ENCODE data around the gene CBLB.

Gene CBLB

GRCh38 chr3:105868742-105869530 lies at the start of gene CBLB:
Gene CBLB, minus strand, starts transcription at chr3:105869012. Its CDS starts 1,435 bp downstream, at chr3:105867577.
- DNase-seq: peak; percentile 70 to 83

DNA sequence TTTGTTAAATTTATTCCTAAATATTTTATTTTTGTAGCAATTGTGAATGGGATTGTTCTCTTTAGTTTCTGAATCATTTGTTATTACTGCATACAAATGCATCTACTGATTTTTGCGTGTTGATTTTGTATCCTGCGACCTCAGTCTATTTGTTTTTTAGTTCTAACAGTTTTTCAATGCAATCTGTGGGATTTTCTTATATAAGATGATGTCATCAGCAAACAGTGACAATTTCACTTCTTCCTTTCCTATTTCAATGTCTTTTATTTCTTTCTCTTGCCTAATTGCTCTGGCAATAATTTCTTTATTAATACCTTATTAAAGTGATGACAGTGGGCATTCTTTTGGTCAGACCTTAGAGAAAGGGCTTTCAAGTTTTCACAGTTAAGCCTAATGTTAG lies 48.0 kb upstream of the CBLB start:
- DNase-seq: no peak

GRCh38 chr3:105915524-105915923 lies 46.7 kb upstream of the CBLB start:
- DNase-seq: no peak

- no peak for DNase-seq
Measured at GRCh38 chr3:105913616-105914015, 44.8 kb upstream of the CBLB start.

GRCh38 chr3:105912891-105913290 lies 44.1 kb upstream of the CBLB start:
- DNase-seq: no peak

DNA sequence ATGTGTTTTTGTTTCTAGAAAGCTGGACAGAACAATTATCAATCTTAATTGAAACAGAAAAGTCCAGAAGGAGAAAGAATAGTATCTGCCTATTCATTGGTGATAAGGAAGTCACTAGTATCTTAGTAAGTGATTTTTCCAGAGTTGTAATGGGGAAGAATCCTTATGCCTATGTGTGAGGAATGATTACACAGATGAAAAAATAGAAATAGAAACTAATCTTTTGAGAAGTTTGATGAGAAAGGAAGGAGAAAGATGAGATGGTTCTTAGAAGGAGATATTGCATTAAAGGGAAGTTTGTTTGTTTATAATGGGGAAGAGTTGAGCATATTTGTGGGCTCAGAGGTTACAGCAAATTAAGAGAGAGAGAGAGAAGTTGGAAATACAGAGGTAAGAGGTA lies 42.7 kb upstream of the CBLB start:
- DNase-seq: no peak

DNA sequence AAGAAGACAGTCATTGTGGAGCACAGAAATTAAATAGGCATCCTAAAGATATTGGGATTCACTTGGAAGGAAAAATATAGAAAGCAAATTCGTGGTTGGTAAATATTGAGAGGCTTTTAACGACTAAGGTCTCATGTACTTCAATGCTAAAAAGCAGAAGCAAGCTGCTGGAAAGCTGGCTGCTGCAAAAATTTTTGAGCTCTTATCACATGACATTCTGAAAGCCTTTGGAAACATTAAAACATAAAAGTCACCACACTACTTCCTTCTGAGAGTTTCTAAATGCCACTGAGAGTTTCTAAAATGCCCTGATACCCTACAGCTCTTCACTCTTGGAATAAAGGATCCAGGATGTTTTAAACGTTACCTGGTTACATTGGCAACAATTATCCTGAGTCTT lies 39.0 kb upstream of the CBLB start:
- DNase-seq: no peak

DNA sequence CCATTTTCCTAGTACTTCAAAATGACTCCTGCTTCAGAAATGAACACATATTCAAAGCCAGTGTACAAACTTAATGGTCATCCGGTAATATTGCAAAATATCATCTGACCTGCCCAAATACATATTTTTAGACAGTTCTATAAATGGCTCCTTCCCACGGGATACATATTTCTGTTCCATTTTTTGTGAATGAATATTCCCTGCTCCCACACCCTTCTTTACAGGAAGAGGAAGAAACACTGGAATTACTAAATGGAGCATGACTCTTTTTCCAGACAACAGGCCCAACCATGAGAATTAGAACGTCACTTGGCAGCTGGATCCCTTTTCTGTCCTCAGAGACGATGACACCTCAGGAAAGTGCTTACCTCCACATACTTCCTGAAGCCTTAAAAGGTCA lies 38.0 kb upstream of the CBLB start:
- no peak for DNase-seq

DNA sequence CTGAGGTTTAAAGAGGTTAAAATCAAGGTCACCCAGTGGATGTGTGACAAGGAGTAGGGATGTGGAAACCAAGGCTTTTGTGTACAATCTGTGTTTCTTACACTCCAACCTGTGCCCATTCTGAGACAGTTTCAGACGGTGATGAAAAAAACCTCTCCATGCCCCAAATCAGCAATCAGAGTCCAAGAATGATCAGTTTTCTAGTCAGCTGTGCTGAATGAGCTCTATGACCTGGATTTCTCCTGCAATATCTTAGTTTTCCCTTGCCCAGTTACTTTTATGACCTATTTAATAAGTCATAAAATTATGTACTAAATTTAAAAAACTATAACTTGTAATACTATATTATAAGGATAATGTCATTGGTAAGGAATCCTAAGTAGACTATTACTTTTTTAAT lies 37.5 kb upstream of the CBLB start:
- no peak for DNase-seq

DNA sequence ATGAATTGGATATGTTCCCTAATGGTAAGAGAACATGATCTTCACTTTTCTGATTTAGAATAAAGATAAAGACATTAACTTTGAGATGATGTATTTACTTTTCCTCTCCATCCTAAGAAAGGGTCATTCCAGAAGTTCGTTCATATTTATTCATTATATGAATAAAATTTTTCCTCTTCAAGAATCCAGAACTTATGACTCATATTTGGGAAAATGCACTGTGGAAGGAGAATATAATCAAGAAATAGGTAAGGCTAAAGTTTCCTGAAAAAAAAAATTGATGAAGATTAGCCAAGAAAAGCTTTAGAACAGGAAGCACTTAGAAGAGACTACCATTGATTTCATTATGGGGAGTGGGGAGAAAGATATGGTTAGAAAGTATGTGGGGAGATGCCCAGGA lies 36.5 kb upstream of the CBLB start:
- no peak for DNase-seq

DNA sequence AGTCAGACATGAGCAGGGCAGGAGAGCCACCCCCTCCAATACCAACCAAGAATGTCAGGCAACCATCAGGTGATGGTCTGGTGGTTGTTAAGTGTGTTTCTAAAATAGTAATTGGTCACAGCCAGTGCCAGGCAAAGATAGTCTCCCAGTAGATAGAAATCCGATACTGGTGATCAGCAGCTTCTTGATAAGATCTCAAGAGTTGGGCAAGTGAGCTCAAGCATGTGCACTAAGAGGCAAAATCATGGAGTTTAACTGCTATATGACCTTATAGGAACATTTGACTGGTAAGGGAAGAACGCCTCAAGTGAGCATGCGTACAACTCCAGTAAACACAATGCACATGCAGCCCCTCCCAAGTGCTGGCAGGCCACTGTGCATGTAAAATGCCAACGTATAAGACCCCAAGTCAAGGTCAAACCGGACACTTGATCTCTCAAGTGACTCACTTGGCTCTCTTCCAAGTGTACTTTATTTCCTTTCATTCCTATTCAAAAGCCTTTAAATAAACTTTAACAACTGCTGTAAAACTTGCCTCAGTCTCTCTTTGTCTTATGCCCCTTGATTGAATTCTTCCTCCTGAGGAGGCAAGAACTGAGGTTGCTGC lies 36.0 kb upstream of the CBLB start:
- no peak for DNase-seq

- DNase-seq: no peak
Measured at GRCh38 chr3:105904251-105904650, 35.4 kb upstream of the CBLB start.

- DNase-seq: no peak
Measured at GRCh38 chr3:105899516-105899915, 30.7 kb upstream of the CBLB start.

- DNase-seq: no peak
Measured at GRCh38 chr3:105891101-105891500, 22.3 kb upstream of the CBLB start.

DNA sequence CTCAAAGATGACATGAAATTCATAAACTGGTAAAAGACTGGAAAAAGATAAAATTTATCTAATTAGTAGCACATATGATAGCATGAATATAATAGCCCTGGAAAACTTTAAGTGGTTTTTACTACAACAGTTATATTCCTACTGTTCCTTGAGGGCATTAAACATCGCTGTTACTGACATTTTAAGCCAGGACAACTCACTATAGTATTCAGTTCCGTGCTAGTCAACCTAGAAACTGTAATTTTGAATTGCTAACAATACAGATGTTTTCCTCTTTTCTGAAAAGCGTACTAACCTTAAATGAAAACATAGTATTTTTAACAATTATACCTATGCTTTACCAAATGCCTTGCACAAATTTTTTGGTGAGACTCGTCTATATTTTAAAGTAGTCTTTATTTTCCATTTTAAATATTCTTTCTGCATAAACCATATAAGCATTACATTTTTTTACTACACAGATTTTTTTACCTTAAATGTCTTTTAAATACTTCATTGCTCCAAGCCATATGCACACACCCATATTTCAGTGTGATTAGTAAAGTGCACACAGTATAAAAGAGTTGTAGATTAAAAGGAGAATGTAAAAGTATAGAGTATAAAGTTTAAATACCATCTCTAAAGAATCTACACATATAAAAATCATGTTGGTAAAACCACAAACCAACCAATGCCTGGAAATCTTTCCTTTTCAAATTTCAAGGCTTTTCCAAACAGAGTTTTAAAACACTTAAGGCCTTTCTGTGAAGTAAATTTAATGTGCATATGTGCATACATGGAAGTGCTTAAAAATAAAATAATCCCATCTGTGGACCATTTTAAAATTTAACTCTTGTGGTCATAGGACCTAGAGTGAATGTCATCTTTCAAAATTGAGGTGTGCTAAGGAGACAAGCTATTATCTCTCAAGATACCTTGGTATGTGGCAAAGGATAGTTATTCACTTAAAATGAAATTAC lies 20.1 kb upstream of the CBLB start:
- DNase-seq: no peak

GRCh38 chr3:105885256-105885655 lies 16.4 kb upstream of the CBLB start:
- no peak for DNase-seq

DNA sequence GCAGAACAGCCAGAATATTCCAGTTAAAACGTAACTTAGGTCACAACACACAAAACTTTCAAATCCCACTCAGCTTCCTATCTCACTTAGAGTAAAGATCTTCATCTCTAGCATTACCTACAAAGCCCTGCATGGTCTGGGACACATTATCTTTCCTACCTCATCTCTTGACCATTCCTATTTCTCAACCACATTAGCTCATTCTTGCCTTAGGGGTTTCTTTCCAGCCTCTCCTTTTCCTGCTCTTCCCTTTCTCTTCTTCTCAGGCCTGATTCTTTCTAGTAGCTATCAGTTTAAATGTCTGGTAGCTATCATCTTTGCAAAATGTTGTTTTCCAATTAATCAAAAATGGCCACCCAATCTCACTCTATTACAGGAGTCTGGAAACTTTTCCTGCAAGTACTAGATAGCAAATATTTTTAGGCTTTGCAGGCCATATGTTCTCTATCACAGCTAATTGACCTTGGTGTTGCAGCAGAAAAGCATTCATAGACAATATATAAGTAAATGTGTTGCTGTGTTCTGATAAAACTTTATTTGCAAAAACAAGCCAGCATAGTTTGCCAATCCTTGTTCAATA lies 15.1 kb upstream of the CBLB start:
- no peak for DNase-seq

DNA sequence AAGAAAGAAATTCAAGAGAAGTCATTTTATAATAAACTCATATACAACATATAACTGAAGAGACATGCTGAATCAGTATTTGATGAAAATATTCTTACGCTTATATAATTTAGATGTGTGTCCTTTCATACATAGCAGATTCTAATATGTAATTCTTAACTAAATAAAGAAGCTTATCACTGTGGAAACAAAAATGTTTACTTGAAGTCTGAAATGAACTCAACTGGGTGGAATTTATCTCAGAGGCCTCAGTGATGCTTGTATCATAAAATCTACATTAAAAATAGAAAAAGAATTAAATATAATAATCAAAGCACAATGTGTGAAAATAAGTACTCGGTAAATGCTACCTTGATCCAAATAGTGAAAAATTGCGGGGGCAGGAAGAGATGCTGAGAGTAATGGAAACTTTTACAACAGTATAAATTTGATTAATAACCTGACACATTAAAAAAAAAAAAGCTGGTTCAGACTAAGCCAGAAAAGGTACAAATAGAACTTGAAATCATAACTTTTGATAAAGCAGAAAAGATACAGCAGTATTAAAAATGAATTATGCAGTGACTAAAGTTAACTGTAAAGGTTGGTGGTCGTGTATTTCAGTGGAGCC lies 12.0 kb upstream of the CBLB start:
- DNase-seq: no peak

GRCh38 chr3:105878061-105878460 lies 9.2 kb upstream of the CBLB start:
- DNase-seq: no peak

- DNase-seq: no peak
Measured at GRCh38 chr3:105877336-105877910, 8.6 kb upstream of the CBLB start.

DNA sequence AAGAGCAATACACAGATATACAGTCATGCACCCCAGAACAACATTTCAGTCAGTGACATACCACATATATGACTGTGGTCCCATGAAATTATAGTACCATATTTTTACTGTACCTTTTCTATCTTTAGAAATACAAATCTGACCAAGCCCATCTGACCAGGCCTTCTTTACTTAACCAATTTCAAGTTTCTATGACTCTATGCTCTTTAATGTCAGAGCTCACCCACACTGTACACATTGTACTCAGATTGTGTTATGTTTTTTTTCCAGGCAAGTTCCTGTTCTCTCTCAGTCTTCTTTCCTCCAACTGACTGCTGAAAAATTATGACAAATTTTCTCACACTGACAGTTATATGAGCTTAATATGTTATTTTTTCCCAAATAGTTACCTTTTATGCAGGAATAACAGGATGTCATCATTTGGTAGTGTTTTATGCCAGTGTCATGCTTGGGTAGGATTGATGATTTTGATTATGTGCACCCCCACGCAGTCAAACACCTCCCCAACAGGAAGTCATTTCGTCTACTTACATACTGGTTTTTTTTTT lies 8.0 kb upstream of the CBLB start:
- no peak for DNase-seq
